HepG2 (cell line): ENCODE results near the gene ZNF451. TPM values are rescaled to one million over a fixed set of nuclear protein-coding genes. Genes with fewer than 3 reads are reported as not detected.

Experiments used
- ETS1 ChIP-seq: sonication (generic); formaldehyde crosslinking; IDR thresholded peaks from 2 replicates; pipeline ENCODE4 v1.4.0; 2020; ENCODE audit warnings: missing genetic modification reagents
- FOXK2 ChIP-seq: fragments of 450-650 bp; IDR thresholded peaks from 2 replicates; pipeline ENCODE4 v1.6.1; 2016
- FUBP1 ChIP-seq: sonication (generic); formaldehyde crosslinking; IDR thresholded peaks from 2 replicates; pipeline ENCODE4 v1.5.1; 2020; ENCODE audit warnings: missing genetic modification reagents, mild to moderate bottlenecking, borderline replicate concordance
- GFI1 ChIP-seq: sonication (generic); formaldehyde crosslinking; IDR thresholded peaks from 2 replicates; pipeline ENCODE4 v1.5.0; 2020; ENCODE audit warnings: missing genetic modification reagents, mild to moderate bottlenecking, borderline replicate concordance
- MYC ChIP-seq: sonication (generic); formaldehyde crosslinking; IDR thresholded peaks from 2 replicates; pipeline ENCODE4 v1.9.0; 2021; ENCODE audit warnings: missing genetic modification reagents, borderline replicate concordance
- MZF1 ChIP-seq: sonication (generic); formaldehyde crosslinking; IDR thresholded peaks from 2 replicates; pipeline ENCODE4 v1.8.1; 2023; ENCODE audit warnings: mild to moderate bottlenecking, missing genetic modification reagents, borderline replicate concordance
- RNF219 ChIP-seq: sonication (generic); formaldehyde crosslinking; IDR thresholded peaks from 2 replicates; pipeline ENCODE4 v1.5.0; 2020; ENCODE audit warnings: mild to moderate bottlenecking, missing genetic modification reagents
- TFDP1 ChIP-seq: IDR thresholded peaks from 2 replicates; pipeline ENCODE4 v1.6.1; 2016; ENCODE audit warnings: missing compliant biosample characterization, missing genetic modification reagents, borderline replicate concordance
- ZNF124 ChIP-seq: sonication (generic); formaldehyde crosslinking; IDR thresholded peaks from 2 replicates; pipeline ENCODE4 v1.4.0; 2020; ENCODE audit warnings: missing genetic modification reagents
- ZNF710 ChIP-seq: sonication (generic); formaldehyde crosslinking; IDR thresholded peaks from 2 replicates; pipeline ENCODE4 v1.5.0; 2020; ENCODE audit warnings: mild to moderate bottlenecking, missing genetic modification reagents, borderline replicate concordance
- ZNF737 ChIP-seq: sonication (generic); formaldehyde crosslinking; IDR thresholded peaks from 2 replicates; pipeline ENCODE4 v1.5.0; 2020; ENCODE audit warnings: missing genetic modification reagents, mild to moderate bottlenecking, borderline replicate concordance
- ZNF841 ChIP-seq: sonication (generic); formaldehyde crosslinking; IDR thresholded peaks from 2 replicates; pipeline ENCODE4 v1.8.1; 2023; ENCODE audit warnings: missing genetic modification reagents, borderline replicate concordance
- polyA plus RNA-seq, 8 experiments: library from polyadenylated mRNA; depleted of rRNA in 3 of 8; stranded (reverse) in 7 of 8; unstranded in 1 of 8; fragments of >200 nt; fragmentation: Illumina TruSeq in 4 of 8; extraction: Trizol in 4 of 8; gene quantifications; 2 replicates each; pipeline versions ENCODE4 v1.2.1 to v1.2.3, GENCODE V29; 2011 to 2016; ENCODE audit warnings: low read depth in 4 of 8, missing spikeins in 1 of 8, mixed read lengths in 1 of 8; ENCODE audit not compliant: insufficient read depth in 1 of 8
- total RNA-seq, 5 experiments: library from RNA; depleted of rRNA; stranded (reverse); fragments of >200 nt; fragmentation: Illumina TruSeq; extraction: Trizol; gene quantifications; 2 replicates each; pipeline ENCODE4 v1.2.3, GENCODE V29; 2016; ENCODE audit warnings: low read depth in 1 of 5
- TF ChIP-seq, protein P1 (sequence below): sonication (generic); formaldehyde crosslinking; IDR thresholded peaks from 2 replicates; pipeline ENCODE4 v1.4.0; 2020; ENCODE audit warnings: mild to moderate bottlenecking, missing genetic modification reagents, borderline replicate concordance

ZNF451 gene
- total and polyA plus RNA-seq, 2 of the 13 experiments (the other 11 are each of a cell fraction or from before 2014, with no cell fraction given) = 32.1 to 65.7 TPM

DNA sequence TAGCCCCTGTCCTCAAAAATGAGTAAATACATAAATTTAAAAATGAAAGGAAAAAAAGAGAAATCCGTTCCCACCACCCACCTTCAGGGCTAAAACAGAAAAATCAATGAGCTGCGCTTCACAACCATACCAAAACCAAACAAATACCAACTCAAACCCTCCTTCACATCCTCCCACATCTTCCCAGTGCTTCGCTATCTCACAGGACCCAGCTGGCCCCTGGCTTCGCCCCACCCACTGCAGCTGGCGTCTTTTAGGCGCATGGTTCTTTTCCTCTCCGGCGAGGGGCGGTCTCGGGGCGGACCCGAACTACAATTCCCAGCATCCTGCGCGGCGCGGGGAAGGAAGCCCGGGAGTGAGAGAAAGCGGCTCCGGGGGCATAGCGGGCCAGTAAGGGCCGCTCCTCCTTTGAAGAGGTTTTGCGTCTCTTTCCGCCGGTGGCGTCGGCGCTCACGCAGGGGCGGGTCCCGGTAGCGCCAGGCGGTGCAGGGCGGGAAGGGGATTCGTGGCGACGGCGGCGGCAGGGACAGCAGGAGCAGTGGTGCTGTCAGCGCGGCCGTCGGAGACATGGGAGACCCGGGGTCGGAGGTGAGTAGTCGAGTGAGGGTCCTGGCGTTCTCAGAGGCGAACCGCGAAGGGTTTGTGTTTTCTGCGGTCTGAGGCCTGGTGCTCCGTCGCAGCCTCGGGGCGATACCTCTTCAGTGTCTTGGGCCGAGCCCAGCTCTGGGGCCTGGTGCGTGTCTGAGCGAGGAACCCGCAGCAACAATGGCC is at the start of gene ZNF451 (continued):
- TF ChIP-seq ETS1 (CRISPR knock-in tag) (peak; percentile 82; the same call in 1 of the 2 replicates), MZF1 (CRISPR knock-in tag) (0 out of 2 replicates have a peak, but pooled peaks have one; percentile 42), ZNF737 (CRISPR knock-in tag) (no peak), ZNF841 (peak; percentile 63; the same call in 1 of the 2 replicates), ZNF710 (CRISPR knock-in tag) (no peak; the same call in 1 of the 2 replicates), MYC (CRISPR knock-in tag) (peak; percentile 78; the same call in 1 of the 2 replicates), GFI1 (peak; percentile 28; the same call in 1 of the 2 replicates), FUBP1 (no peak; the same call in 1 of the 2 replicates), FOXK2 (peak; percentile 12; the same call in 1 of the 2 replicates), ZNF124 (CRISPR knock-in tag) (peak; percentile 87), TFDP1 (peak; percentile 97), RNF219 (CRISPR knock-in tag) (no peak)
- TF ChIP-seq, protein P1, sequence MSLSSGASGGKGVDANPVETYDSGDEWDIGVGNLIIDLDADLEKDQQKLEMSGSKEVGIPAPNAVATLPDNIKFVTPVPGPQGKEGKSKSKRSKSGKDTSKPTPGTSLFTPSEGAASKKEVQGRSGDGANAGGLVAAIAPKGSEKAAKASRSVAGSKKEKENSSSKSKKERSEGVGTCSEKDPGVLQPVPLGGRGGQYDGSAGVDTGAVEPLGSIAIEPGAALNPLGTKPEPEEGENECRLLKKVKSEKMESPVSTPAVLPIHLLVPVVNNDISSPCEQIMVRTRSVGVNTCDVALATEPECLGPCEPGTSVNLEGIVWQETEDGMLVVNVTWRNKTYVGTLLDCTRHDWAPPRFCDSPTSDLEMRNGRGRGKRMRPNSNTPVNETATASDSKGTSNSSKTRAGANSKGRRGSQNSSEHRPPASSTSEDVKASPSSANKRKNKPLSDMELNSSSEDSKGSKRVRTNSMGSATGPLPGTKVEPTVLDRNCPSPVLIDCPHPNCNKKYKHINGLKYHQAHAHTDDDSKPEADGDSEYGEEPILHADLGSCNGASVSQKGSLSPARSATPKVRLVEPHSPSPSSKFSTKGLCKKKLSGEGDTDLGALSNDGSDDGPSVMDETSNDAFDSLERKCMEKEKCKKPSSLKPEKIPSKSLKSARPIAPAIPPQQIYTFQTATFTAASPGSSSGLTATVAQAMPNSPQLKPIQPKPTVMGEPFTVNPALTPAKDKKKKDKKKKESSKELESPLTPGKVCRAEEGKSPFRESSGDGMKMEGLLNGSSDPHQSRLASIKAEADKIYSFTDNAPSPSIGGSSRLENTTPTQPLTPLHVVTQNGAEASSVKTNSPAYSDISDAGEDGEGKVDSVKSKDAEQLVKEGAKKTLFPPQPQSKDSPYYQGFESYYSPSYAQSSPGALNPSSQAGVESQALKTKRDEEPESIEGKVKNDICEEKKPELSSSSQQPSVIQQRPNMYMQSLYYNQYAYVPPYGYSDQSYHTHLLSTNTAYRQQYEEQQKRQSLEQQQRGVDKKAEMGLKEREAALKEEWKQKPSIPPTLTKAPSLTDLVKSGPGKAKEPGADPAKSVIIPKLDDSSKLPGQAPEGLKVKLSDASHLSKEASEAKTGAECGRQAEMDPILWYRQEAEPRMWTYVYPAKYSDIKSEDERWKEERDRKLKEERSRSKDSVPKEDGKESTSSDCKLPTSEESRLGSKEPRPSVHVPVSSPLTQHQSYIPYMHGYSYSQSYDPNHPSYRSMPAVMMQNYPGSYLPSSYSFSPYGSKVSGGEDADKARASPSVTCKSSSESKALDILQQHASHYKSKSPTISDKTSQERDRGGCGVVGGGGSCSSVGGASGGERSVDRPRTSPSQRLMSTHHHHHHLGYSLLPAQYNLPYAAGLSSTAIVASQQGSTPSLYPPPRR (CRISPR knock-in tag) = peak; percentile 75; the same call in 1 of the 2 replicates
